Erythroblast (primary cell): ENCODE data around the gene EIPR1.

ENCODE experiments used
- GATA1 ChIP-seq: IDR thresholded peaks from 2 replicates; pipeline ENCODE4 v1.6.1; 2011; ENCODE audit warnings: low read depth, mild to moderate bottlenecking, control low read depth, low read length, moderate library complexity
- POLR2A ChIP-seq: IDR thresholded peaks from 2 replicates; pipeline ENCODE4 v1.6.1; 2011; ENCODE audit warnings: mild to moderate bottlenecking, low read length

DNA sequence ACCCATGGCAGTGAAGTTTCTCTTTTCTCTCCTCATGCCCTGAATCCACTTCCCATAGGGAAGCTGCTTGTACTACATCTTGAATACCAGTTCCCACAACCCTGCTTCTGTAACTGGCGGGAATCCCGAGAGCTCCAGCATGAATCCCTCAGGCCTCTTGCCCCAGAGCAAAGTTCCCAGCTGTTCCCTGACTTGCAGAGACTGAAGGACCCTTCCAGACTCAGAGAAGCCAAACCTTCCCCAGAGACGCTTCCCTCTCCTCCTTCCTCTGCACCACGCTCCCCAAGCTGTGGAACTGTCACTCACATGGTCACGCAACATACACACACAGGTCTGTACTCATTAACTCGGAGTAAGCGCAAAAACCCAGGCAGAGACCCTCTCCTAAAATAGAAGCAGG is 28.3 kb upstream of the EIPR1 start:
- TF ChIP-seq POLR2A = no peak
- TF ChIP-seq GATA1 = no peak
